ENCODE measurements around the gene HS3ST4. TPM values are rescaled to one million over a fixed set of nuclear protein-coding genes. Genes with fewer than 3 reads are reported as not detected.

Gene HS3ST4
- not detected in 5 replicates for total RNA-seq (2022; extraction: Qiagen RNA extraction)

DNA sequence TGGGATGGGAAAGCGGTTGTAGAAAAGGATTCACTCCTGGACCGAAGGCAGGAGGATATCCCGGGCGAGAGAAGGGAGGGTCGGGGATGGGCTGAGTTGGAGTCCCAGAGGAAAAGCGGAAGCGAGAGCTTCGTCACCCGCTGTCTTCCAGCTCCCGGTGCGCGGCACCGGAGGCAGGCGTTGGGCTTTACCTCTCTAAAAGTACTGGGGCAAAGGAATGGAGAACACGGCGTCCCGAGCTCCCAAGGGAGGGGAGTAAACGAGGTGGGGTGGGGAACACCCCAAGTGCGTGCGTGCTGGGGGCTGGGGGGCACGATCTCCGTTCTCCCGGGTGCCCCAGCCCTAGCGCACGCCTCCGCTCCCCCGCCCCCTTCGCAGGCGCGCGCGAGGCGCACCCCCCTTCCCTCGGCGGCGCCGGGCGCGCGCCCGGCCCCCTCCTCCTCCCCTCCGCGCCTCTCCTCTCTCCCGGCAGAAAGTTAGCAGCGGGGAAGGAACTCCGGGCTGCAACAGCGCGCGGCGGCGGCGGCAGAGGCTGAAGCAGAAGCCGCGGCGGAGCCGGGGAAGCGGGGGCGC lies at the start of gene HS3ST4:
Gene HS3ST4, plus strand, starts transcription at position 441 of the 573 bp plus-strand sequence.

